Measurements from ENCODE around the gene ST6GALNAC5.
A peak's percentile ranks its signal among the peaks of the same experiment; 100 is the strongest.

ST6GALNAC5 gene

DNA sequence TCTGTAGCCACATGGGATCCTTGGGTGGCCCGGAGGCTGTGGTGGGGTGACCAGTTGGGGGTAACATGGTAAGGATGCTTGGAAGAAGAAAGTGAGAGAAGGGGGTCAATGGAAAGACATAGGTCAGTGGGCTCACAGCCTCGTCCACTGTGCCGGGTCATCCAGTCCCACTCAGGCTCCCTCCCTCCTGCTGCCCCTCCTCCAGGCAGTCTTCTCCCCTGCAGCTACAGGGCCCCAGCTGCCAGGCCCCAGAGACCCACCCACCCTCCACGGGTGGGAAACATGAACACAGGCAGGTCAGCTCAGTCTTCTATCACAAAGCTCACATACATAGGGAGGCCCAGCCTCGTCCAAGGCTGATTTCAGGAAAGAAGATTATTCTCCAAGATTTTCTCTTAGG lies 158.3 kb downstream of the ST6GALNAC5 start:
- TF ChIP-seq, protein P1, sequence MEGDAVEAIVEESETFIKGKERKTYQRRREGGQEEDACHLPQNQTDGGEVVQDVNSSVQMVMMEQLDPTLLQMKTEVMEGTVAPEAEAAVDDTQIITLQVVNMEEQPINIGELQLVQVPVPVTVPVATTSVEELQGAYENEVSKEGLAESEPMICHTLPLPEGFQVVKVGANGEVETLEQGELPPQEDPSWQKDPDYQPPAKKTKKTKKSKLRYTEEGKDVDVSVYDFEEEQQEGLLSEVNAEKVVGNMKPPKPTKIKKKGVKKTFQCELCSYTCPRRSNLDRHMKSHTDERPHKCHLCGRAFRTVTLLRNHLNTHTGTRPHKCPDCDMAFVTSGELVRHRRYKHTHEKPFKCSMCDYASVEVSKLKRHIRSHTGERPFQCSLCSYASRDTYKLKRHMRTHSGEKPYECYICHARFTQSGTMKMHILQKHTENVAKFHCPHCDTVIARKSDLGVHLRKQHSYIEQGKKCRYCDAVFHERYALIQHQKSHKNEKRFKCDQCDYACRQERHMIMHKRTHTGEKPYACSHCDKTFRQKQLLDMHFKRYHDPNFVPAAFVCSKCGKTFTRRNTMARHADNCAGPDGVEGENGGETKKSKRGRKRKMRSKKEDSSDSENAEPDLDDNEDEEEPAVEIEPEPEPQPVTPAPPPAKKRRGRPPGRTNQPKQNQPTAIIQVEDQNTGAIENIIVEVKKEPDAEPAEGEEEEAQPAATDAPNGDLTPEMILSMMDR (conservative IDR thresholded peaks at IDR 0.05): no peak
- TF ChIP-seq ZFX (IDR thresholded peaks at IDR 0.05): no peak
- no peak overlapping the region for H3K27ac ChIP-seq

DNA sequence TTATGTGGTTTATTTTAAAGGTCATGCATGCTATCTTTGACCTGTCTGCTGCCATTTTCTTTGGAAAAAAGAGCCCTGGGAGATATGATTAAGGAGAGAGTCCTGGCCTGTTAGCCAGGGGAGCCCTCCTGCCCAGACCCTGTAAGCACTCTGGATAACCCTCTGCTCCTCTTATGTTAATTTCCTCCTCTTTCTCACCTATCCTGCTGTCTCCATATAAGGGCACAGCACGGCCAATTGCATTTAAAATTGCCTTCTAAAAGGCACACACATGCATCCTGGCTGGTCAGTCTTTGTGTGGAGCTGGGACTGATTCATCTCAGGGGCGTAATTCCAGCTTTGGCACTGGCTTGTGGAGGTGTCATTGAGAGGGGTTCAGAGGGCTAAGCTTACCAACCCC lies 158.9 kb downstream of the ST6GALNAC5 start:
- no peak overlapping the region for H3K27ac ChIP-seq
- no peak for TF ChIP-seq ZFX (IDR thresholded peaks at IDR 0.05)
- TF ChIP-seq, protein P1 (conservative IDR thresholded peaks at IDR 0.05): no peak

DNA sequence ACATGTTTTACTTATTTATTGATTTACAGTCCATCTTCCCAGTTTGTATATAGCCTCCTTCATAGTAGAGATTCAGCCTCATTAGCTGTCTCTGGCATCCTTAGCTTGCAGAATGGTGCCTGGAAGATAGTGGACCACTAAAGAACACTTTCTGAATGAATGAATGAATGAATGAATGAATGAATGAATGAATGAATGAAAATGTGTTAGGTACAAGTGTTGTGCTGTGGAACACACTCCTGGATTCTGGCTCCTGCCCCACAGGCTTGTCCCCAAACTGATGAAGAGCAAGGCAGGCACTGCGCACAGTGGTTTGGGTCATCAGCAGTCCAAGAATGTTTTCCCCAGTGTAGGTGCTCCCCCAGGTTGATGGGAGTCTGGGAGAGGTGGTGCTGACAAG lies 159.4 kb downstream of the ST6GALNAC5 start:
- H3K27ac ChIP-seq: no peak overlapping the region
- no peak for TF ChIP-seq ZFX (IDR thresholded peaks at IDR 0.05)
- TF ChIP-seq, protein P1 (conservative IDR thresholded peaks at IDR 0.05): no peak

DNA sequence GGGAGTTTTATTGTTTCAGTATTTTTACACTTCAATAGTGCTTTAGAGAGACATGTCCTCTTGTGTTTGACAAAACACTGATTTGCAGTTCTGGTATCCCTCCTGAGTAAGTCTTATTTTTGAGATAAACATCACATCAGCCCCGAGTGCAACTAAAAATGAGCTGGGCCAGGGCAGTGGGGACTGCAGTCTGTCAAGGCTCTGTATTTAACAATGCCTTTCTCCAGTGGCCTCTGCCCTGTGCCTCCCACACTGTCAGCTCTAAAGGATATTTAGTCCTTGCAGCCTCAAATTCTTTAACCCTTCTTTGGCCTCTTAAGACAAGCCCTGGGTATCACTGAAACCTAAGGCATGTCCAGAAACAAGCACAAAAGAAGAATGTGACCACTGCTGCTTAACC lies 160.6 kb downstream of the ST6GALNAC5 start:
- H3K27ac ChIP-seq: no peak overlapping the region
- TF ChIP-seq, protein P1 (conservative IDR thresholded peaks at IDR 0.05): no peak
- TF ChIP-seq ZFX (IDR thresholded peaks at IDR 0.05): no peak

DNA sequence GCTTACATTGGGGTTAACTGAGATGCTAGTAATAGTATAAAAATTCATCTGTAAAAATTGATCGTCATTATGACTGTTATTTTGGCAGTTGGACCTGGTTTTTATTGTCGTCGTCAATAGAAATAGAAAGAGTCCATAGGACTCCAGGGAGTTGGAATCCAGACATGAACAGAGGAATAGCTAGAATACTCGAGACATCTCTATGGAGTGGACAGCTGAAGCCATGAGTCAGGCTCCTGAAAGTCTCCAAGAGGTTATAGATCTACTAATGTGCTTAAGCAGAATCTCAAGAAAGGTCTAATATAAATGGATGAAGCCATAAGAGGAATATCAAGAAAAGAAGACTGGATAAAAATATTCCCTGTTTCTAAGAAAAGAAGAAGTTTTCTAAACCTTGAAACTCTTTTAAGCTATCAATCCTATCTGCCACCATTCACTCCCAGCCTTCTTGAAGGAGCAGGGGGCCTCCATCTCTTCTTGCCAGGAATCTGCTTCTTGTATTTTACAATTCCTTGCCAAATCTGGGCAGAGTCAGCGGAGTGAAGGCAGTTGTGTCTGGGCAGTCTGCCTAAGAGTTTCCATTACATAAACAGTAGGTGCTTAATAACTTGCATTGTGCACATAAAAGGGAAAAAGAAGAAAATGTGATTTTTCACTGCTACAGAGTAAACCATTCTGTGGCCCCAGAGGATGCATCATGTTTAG lies 163.3 kb downstream of the ST6GALNAC5 start:
- TF ChIP-seq, protein P1 (conservative IDR thresholded peaks at IDR 0.05): no peak
- no peak for TF ChIP-seq ZFX (IDR thresholded peaks at IDR 0.05)
- no peak overlapping the region for H3K27ac ChIP-seq

DNA sequence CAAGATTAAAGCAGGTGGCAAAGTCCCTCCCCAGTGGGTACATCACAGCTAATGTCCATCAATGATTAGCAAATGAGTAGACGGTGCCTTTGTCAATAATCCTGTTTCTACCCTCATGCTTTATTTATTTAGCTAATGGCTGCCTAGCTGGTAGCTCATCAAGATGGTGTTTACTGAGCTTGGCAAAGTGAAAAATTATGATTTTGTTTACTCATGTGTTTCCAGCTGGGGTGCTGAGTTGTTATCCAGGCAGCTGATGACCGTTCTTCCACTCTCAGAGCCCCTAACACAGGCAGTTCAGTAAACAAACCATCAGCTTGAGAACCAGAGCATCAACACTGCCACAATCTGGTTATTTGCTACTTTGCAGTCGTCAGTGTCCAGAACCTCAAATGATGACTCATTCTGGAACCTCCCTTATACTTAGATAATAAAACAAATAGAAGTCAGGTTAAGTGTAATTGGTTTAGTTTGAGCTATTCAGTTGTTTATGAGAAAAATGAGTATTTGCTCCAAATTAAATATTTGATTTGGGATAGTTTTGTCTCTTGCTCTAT lies 163.9 kb downstream of the ST6GALNAC5 start:
- TF ChIP-seq, protein P1 (conservative IDR thresholded peaks at IDR 0.05): peak; percentile 19
- TF ChIP-seq ZFX (IDR thresholded peaks at IDR 0.05): no peak
- no peak overlapping the region for H3K27ac ChIP-seq

DNA sequence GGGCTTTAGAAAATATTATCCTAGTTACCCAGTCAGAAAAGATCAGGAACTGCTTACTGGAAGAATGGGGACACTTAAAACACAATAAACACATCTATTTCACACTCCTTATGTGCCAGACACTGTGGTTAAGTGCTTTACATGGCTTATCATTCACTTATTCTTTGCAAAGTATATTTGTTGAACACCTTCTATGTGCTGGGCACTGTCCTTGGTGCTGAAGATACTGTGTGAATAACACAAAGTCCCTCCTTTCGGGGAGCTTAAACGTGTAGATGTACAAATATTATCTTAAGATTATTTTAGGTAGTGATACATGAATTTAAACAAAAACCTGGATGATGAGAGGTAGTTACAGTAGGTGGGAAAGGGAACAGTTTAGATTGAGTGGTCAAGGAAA lies 169.3 kb downstream of the ST6GALNAC5 start:
- TF ChIP-seq, protein P1 (conservative IDR thresholded peaks at IDR 0.05): no peak
- no peak for TF ChIP-seq ZFX (IDR thresholded peaks at IDR 0.05)
- no peak overlapping the region for H3K27ac ChIP-seq

Data from C4-2B (cell line).